GM10266 (cell line): ENCODE data around the gene RPS17.
"Not testable (repeated sequence)": the region's sequence is repeated elsewhere in the genome, so short reads cannot be mapped to it uniquely, and the experiment has no call there.

Experiments
- DNase-seq: peaks from one replicate; pipeline ENCODE4 v3.0.0; 2012; ENCODE audit errors: extremely low spot score
- CTCF ChIP-seq: IDR thresholded peaks from 2 replicates; pipeline ENCODE4 v1.5.1; 2012; ENCODE audit warnings: mild to moderate bottlenecking, low read depth; ENCODE audit not compliant: control insufficient read depth, insufficient read depth; ENCODE audit errors: missing control alignments

RPS17 gene

GRCh38 chr15:82538961-82539690 lies 1.1 kb downstream of the RPS17 start:
- DNase-seq: no peak
- TF ChIP-seq CTCF: no peak

DNA sequence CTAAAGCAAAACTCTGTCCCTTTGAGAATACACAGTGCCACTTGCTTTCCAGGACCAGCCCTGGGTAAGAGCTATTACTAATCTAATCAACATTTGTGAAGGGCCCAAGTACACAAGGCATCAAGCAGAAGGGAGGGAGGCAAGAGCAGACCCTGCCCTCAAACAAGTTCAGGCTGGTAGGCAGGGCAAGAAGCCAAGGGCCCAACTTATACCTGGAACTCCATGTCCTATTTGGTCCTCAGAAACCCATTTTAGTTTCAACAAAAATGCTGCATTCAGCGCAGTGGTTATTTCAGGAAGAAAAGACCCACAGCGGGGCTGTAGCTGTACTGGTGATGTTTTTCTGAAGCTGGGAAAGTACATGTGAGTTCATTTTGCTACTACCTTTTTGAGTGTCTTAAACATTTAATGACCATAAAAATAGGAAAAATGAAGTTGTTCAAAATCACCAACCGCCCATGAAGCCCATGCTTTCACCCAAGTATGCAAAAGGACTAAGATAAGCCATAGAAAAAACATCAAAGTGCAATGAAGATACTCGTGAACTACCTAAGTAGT lies 2.8 kb downstream of the RPS17 start:
- no peak for DNase-seq
- no peak for TF ChIP-seq CTCF

DNA sequence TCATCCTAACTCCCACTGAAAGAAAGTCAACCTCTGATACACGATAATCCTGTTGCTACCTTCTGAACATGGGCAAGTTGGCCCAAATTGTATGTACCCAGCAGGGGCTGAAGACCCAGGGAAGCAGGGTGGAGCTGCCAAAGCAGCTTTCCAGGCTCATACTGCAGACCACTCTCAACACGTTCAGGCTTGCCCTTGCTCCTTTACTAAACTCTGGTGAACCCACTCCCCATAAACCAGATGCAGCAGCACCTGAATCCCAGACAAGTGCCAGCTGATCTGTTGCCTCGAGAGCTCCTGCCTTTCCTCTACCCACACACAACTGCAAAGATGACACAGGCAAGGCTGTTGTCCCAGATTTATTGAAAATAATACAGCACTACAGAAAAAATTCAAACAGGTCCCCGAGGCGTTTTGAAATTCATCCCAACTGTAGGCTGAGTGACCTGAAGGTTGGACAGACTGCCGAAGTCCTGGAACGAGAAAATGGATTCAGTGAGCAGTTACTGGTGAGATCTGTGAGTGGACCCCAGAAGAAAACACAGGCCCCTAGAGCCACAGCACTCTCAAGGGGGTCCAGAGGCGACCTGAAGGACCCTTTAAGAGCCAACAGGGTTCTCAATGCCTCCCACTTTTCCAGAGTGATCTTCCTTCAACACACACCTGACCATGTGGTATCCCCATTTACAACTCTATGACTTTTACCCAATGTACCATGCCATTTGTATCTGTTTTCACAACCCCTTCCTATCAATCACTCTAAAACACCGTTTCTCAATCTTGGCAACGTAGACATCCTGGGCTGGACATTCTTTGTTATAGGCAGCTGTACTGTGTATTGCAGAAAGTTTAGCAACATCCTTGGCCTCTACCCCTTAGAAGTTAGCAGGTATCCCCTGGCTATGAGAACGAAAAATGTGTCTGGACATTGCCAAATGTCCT lies 3.6 kb downstream of the RPS17 start:
- no peak for TF ChIP-seq CTCF
- DNase-seq: no peak

DNA sequence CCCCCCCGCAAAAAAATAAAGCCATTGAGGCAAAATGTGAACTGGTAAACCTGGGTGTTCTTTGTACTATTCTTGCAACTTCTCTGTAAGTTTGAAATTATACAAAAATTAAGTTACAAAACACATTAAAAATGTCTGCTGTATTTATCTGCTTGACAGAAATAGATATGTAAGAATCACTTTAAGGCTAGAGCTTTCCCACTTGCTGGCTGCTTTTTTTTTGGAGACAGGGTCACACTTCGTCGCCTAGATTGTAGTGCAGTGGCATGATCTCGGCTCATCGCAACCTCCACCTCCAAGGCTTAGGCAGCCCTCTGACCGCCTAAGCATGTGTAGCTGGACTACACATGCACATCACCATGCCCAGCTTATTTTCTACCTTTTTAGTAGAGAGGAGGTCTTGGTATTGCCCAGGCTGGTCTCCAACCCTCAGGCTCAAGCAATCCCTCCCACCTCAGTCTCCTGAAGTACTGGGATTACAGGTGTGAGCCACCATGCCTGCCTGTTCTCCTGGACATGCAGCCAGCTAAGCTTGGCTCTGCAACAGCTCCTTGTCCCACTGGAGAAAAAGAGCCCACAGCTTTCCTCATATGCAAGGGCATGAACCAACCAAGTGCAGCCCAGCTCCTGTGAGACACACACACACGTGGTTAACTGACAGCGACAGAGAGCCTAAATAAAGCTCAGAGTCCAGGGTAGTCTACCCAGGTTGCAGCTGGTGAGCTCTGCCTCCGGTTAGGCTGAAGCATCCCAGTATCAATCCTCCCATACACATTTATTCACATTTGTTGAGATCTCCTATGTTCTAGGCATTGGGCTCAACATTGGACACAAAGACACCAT lies 4.5 kb downstream of the RPS17 start:
- TF ChIP-seq CTCF: no peak
- DNase-seq: no peak

DNA sequence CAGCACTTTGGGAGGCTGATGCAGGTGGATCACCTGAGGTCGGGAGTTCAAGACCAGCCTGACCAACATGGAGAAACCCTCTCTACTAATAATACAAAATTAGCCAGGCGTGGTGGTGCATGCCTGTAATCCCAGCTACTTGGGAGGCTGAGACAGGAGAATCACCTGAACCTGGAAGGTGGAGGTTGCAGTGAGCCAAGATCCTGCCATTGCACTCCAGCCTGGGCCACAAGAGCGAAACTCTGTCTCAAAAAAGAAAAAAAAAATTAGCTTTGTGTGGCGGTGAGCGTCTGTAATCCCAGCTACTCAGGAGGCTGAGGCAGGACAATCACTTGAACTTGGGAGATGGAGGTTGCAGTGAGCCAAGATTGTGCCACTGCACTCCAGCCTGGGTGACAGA lies 5.1 kb downstream of the RPS17 start:
- not testable (repeated sequence) for DNase-seq

DNA sequence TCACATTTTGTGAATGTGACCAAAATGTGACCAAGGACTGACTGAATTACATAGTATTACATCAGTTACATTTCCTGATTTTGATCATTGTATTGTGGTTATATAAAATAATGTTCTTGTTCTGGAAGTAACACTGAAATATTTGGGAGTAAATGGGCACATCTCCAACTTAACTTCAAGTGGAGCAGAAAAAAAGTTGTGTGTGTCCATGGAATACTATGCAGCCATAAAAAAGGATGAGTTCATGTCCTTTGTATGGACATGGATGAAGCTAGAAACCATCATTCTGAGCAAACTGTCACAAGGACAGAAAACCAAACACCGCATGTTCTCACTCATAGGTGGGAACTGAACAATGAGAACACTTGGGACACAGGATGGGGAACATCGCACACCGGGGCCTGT lies 5.8 kb downstream of the RPS17 start:
- not testable (repeated sequence) for DNase-seq

- DNase-seq: no peak
- no peak for TF ChIP-seq CTCF
Observed at GRCh38 chr15:82533801-82534200, 6.5 kb downstream of the RPS17 start.
